Stimulated activated CD8-positive, alpha-beta memory T cell treated with anti-CD3 and anti-CD28 coated beads, Interleukin-15, amount 100 ng/mL, for 48 hours (primary cell): ENCODE data around the gene OSTF1.
A peak's percentile ranks its signal among the peaks of the same experiment; 100 is the strongest.

ENCODE experiments used
- DNase-seq, 2 donors: peaks; one replicate each; pipeline ENCODE4 v3.0.0-alpha.2; 2020; ENCODE audit warnings: low read depth in 2 of 2

Gene OSTF1

GRCh38 chr9:75085640-75086039 is 2.7 kb upstream of the OSTF1 start:
- no peak for DNase-seq

DNA sequence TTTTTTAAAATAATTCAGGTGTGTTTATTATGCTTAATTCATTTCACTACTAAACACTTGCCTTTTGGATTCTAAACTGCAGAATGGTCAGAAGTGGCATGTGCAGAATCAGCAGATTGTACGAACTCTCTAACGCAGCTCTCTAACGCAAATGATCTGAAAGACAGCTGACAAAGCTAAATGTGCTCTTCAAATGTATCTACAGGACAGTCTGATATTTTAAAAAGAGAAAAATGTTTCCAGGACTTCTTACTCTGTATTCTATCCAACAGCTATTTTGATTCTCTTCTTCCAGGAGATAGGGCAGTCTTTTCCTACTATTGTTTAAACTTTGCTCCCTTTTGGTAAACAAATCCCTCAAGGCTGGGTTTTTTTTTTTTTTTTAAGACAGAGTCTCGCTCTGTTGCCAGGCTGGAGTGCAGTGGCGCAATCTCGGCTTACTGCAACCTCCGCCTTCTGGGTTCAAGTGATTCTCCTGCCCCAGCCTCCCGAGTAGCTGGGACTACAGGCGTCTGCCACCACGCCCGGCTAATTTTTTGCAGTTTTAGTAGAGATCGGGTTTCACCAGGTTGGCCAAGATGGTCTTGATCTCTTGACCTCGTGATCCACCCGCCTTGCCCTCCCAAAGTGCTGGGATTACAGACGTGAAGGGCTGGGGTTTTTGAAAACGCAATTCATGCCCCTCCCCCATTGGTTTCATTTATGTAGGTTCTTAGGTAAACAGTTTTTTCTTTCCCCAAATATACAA is 1.6 kb upstream of the OSTF1 start:
- no peak for DNase-seq

DNA sequence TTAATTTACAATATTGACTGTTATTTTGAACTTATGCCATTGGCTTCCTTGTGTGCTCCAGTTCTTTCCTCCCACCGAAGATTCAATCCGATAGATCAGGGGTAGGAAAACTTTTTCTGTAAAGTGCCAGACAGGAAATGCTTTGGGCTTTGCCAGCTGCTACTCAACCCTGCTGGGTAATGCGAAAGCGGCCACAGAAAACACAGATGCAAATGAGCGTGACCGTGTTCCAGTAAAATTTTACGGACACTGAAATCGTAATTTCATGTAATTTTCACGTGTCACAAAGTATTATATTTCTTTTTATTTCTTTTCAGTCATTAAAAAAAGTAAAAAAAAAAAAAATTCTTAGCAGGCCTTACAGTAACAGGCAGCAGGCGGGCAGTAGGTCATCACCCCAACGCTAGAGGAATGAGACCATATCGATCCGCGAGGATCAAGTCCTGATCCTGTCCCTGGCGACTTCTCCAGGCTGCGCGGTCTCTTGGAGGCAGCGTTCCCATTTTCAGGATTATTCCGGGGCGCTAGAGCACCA is 958 bp upstream of the OSTF1 start:
- peak; percentile 20 to 21 for DNase-seq

GRCh38 chr9:75088646-75089372 is 495 bp downstream of the OSTF1 start:
- no peak for DNase-seq

GRCh38 chr9:75089373-75089766 is 1.1 kb downstream of the OSTF1 start:
- DNase-seq, result no peak

DNA sequence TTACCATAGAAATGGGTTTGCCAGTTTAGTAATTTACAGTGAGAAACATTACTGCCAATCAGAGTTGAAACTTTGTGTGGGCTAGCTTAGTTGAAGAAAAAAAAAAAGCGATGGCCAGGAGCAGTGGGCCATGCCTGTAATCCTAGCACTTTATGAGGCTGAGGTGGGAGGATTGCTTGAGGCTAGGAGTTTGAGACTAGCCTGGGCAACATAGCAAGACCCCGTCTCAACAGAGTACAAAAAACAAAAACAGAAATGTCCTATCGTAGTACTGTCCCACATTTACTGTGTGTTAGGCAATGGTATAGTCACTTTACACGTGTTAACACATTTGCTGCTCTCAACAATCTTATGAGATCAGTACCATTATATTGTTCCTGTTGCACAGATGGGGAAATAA is 2.3 kb downstream of the OSTF1 start:
- no peak for DNase-seq

GRCh38 chr9:75092766-75093165 is 4.5 kb downstream of the OSTF1 start:
- DNase-seq, result no peak

- DNase-seq, result no peak
Observed at GRCh38 chr9:75096796-75097195, 8.5 kb downstream of the OSTF1 start.

- no peak for DNase-seq
Observed at GRCh38 chr9:75101004-75101588, 12.8 kb downstream of the OSTF1 start.

DNA sequence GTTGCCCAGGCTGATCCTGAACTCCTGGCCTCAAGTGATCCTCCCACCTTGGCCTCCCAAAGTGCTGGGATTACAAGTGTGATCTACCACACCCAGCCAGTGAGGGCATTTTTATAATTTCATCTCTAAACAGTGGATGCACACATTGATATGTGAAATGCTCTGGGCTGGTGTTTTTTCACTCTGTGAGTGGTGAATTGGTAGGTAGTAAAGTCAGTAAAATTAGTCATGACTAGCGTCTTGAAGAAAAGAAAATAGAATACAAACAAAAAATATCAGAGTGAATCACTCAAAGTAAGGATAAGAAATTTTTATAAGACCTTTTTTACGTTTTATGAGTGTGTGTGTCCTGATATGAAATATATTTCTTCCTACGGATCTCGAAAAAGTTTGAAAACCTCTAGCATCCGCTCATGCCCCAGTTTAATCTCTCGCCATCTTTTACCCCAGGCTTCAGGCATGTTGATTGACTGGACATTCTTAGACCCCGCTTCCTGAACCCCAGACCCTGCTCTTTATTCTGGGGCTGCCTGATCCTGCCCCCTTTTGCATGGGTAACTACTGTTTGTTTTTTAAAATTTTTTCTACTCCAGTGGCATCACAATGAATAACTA is 14.0 kb downstream of the OSTF1 start:
- no peak for DNase-seq

- DNase-seq, result no peak
Observed at GRCh38 chr9:75104607-75105006, 16.3 kb downstream of the OSTF1 start.

DNA sequence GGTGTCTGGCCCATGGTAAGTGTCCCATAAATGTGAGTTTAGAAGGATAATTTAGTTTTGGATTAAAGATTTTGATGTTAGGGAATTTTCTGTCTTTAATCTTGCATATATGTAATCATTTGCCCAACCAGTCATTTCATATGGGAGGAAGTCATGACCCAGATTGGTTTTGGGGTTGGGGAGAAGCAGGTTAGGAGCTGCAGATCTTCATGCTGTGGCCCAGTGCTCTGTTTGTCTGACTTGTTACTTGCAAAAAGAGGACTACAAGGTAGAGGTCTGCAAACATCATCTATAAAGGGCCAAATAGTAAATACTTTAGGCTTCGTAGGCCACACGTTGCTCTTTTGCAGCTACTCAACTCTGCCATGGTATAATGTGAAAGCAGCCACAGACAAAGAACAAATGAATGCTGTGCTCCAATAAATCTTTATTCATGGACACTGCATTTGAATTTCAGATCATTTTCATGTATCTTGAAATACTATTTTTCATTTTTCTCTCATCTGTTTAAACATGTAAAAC is 16.8 kb downstream of the OSTF1 start:
- DNase-seq, result no peak

GRCh38 chr9:75105841-75106240 is 17.5 kb downstream of the OSTF1 start:
- no peak for DNase-seq

DNA sequence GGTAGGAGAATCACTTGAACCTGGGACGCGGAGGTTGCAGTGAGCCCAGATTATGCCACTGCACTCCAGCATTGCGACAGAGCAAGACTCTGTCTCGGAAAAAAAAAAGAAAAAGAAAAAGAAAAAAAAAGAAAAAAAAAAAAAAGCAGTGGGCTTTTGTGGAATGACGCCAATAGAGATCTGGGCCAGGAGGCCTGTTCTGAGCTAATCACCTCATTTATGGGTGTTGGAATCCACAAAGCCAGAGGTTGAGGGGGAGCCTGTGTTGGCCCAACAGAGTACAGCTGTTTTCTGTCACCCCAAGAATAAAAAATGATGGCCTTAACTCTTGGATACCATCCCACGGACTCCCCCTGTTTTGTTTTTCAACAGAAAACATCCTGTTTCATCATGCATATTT is 18.5 kb downstream of the OSTF1 start:
- DNase-seq, result no peak

- DNase-seq, result no peak
Observed at GRCh38 chr9:75108571-75108970, 20.3 kb downstream of the OSTF1 start.

DNA sequence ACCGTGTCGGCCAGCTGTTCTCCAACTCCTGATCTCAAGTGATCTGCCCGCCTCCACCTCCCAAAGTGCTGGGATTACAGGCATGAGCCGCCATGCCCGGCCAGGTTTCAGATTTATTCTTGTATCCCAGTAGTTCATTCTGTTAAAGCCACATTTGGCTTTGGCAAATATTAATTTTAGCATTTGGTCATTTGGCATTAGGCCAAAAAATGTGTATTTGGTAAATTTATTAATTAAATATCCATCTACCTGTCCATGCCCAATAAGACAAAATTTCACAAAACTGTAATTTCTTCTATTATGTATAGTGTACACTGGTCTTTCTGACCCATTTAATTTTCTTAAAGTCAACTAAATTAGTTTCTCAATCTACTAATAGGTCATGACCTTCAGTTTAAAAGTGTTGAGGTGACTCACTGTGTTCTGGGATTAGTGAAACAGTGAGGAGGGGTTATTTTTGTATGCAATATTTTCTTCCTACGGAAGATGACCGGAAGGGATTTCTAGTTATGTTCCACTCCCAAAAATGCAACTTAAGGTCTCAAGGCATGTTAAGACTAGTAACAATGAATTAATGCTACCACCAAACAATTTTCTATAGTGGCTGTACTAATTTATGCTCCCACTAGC is 21.0 kb downstream of the OSTF1 start:
- no peak for DNase-seq

DNA sequence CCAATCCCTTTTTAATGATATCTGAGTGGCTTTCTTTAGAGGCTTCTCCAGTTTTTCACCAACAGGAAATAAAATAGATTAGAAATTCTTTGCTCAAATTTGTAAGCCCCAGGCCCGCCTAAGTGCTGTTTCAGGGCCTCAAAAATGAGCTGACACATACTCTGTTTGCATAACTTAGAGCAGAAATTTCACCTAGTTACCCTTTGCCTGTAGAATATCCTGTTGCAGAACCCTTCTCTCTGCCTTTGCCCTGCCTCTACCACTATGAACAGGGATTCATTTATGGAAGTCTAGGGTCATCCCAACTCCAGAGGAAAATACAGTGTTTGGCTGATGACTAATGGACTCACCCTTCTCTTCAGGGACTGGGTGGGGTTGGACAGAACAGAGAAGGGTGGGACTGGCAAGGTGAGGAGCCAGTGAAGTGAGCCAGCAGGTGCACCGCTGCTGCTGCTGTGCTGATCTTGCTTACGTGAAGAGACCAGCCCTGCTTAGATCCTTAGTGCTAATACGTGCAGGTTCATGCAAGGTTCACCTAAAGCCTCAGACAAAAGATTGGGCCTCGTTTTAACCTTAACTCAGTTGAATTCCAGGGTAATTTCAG is 22.8 kb downstream of the OSTF1 start:
- no peak for DNase-seq

DNA sequence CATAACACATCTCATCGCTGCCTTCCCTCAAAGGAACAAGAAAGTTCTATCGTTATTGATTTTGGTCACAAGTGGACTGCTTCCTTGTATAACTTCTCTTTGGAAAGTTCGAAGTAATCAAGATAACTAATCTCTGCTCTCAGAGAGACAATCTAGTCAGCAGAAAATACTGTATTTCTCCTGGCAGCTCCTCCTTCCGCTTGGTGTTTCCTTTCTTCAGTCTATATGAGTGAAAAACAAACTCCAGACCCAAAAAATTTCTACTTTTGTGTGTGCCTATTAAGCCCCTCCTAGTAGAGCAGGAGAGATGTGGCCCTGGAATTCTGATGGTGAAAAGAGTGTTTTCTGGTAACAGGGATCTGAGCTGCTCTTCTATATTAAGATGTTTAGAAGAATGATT is 24.5 kb downstream of the OSTF1 start:
- no peak for DNase-seq

DNA sequence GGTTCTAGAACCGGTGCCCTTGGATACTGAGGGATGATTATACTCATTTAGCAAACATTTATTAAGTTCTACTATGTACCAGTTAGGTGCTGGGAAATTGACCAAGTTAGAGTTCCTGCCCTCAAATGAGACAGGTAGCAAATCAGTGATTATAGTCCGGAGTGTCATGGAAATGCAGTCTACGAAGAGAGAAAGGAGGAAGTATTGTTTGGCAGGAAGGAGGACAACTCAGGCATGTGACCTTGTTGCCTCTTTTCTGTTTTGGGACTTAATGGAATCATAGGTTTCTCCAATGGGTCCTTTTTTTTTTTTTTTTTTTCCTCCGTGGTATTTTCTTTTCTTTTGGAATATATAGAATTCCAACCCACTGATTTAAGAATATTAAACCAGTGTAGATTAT is 28.0 kb downstream of the OSTF1 start:
- DNase-seq, result no peak

GRCh38 chr9:75117564-75117963 is 29.2 kb downstream of the OSTF1 start:
- no peak for DNase-seq

DNA sequence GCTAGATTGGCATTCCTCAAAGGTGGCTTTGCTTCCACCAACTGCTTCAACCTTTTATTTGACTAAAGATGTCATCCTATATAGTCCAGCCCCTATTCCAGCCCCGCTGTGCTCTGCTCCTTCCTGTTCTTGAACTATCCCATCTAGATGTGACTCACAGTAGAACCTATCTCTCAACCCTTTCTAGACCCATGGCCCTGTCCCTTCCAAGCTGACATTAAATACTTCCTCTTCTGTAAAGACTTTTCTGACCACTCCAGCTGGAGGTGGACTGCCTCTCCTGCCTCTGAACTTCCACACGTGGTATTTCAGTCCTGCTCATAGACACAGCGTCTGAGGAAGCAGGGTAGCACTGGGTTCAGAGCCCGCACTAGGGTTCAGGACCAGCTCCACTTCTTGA is 32.4 kb downstream of the OSTF1 start:
- no peak for DNase-seq
